A204.1 (cell line): ENCODE results near the gene MRPL36.
"Not testable (repeated sequence)": the region's sequence is repeated elsewhere in the genome, so short reads cannot be mapped to it uniquely, and the experiment has no call there.

ENCODE experiments used
- FAIRE-seq: peaks from 2 replicates; lab custom pipeline; 2012; peaks lifted over from hg19 to GRCh38; lab: Jason Lieb, UNC

MRPL36 gene

GRCh38 chr5:1832511-1833250 is 33.0 kb upstream of the MRPL36 start:
- no peak for FAIRE-seq

- no peak for FAIRE-seq
These were observed 32.2 kb upstream of the MRPL36 start for GRCh38 chr5:1831677-1832313.

GRCh38 chr5:1831257-1831656 is 31.6 kb upstream of the MRPL36 start:
- no peak for FAIRE-seq

GRCh38 chr5:1830571-1831228 is 31.1 kb upstream of the MRPL36 start:
- no peak for FAIRE-seq

GRCh38 chr5:1827886-1828397 is 28.3 kb upstream of the MRPL36 start:
- FAIRE-seq, result no peak

- no peak for FAIRE-seq
These were observed 27.6 kb upstream of the MRPL36 start for GRCh38 chr5:1827025-1827885.

DNA sequence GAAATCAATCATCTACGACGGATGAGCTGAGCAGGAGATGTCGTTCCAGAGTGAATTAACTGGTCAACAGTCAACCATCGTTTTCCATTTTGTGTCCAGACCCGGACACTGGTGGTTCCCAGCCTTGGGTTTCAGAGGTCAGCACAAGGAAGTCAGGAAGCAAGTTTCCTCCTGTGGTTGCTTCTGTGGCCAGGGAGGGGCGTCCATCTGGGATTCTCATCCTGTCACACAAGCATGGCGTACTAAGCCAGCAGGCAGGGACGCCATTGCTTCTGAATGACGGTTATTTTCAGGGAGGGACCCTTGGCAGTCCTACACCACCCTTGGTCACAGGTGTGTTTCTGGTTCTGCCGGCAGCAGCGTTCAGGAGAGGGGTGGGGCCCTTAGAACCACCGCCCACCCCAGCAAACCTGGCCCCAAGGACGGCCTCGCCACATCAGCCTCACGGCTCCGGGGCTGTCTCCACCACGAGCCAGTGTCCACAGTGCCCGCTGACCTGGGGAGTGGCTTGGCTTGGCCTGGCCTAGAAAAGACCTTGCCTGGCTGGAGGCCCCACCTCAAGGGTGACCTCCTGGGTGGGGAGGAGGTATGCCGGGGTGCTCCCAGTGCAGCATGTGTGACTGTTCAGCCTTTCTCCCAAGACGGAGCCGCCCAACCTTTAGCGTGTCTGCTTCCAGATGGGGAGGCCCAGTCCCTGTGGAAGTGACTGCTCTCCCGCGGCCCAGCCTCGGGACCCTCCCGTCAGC is 26.8 kb upstream of the MRPL36 start:
- no peak for FAIRE-seq

- FAIRE-seq, result no peak
These were observed 25.5 kb upstream of the MRPL36 start for GRCh38 chr5:1824903-1825841.

- FAIRE-seq, result no peak
These were observed 24.6 kb upstream of the MRPL36 start for GRCh38 chr5:1824109-1824821.

DNA sequence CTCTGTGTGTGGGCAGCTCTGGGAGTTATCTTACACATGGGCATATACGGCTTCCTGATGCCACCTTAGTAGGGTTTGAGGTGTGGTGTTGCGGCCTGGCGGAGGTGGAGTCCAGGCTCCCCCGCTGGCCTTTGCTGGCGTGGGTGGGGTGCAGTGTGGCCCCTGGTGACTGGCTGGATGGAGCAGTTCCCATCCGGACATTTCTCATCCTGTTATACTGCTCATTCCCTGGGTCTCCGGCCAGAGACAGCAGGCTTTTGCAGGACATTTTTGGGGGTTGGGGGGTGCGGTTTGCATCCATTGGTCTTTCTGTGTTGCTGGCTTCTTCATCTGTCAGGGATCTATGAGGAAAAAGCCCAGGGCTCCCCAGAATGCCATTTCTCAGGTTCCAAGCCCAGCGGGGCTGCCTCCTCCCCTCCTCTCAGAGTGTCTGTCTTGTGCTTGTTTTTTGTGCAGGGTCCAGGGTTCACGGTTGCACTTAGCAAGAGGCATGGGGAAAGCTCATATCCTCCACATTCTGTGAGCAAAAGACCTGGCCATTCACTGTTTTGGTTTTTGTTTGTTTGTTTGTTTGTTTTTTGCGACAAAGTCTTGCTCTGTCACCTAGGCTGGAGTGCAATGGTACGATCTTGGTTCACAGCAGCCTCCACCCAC is 23.9 kb upstream of the MRPL36 start:
- no peak for FAIRE-seq

GRCh38 chr5:1821862-1822261 is 22.2 kb upstream of the MRPL36 start:
- FAIRE-seq, result no peak

DNA sequence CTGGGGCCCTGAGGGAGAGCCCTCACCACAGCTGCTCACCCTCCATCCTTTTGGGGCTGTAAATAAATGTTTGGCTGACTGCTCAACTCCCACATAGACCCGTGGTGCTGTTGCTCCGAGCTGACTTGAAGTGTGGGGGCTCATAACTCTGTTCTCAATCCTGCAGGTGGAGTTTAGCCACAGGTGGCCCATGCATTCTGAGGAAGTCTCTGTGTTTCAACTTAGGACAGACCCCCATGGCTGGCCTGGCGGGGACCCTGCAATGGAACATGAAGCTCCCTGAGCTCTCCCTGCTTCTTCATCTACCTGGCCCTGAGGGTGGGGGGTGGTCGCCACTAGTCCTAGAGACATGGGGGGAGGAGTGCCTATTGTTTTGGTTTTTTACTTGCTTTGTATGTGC is 21.3 kb upstream of the MRPL36 start:
- no peak for FAIRE-seq

DNA sequence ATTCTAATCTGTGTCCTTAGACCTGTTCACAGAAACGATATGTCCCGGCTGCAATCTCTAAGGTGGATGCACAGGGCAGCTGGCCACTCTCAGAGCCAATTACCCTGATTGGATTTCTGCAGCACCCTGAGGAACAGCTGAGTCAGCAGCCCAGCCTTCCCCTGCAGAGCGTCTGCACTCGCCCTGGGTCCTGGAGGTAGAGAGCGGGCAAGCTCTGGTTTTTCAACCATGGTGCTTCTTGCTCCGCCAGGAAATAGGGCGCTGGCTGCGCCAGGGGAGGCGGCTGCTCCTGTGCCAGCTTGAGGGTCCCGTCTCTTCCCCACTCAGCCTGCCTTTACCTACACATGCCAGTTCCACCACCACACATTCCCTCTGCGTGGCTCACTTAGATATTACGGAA is 20.7 kb upstream of the MRPL36 start:
- no peak for FAIRE-seq

GRCh38 chr5:1819458-1819857 is 19.8 kb upstream of the MRPL36 start:
- no peak for FAIRE-seq

DNA sequence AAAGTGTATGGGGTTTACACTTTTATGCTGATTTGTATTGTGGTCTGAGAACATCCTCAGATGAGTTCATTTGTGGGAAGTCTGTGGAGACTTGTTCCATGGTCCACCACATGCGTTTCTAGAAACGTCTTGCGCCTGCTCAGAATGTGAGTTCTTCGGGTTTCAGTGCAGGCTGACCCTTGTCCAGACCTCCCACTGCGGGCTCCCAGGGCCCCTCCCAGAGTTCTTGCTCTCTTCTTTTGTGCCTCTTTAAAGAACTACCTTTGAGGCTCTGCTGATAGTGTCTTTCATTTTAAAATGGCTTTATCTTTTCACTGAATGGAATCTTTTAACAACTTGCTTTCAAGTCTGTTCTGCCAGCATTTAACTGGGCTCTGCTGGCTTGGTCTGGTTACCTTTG is 19.1 kb upstream of the MRPL36 start:
- FAIRE-seq, result no peak

GRCh38 chr5:1817261-1818043 is 17.8 kb upstream of the MRPL36 start:
- no peak for FAIRE-seq

DNA sequence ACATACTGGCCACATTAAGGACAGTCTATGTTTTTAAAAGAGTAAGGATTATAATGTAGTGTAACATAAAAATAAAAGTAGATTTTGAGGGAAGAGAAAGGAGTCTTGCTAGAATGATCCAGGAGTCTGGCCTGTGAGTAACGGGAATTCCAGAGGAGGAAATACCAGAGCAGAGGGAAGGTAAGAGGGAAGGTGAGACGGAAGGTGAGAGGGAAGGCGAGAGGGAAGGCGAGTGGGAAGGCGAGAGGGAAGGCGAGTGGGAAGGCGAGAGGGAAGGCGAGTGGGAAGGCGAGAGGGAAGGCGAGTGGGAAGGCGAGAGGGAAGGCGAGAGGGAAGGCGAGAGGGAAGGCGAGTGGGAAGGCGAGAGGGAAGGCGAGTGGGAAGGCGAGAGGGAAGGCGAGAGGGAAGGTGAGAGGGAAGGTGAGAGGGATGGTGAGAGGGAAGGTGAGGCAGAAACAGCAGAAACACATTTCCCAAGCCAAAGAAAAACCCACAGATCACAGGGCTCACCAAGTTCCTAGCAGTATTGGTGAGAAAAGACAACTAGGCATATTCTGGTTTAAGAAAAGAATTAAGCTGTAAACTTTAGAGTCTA is 17.0 kb upstream of the MRPL36 start:
- FAIRE-seq, result not testable (repeated sequence)

GRCh38 chr5:1815881-1816292 is 16.2 kb upstream of the MRPL36 start:
- no peak for FAIRE-seq
